Panc1 (cell line): ENCODE data around the gene SHKBP1. TPM values are rescaled to one million over a fixed set of nuclear protein-coding genes. Genes with fewer than 3 reads are reported as not detected.

Experiments used
- ATAC-seq: fragments of 200-7000 bp; cut with Tn5 transposase; 2 replicates; pipeline ENCODE4 v1.9.1; 2020; ENCODE audit warnings: mild to moderate bottlenecking, moderate library complexity
- BruUV-seq: library from RNA; stranded (reverse); fragments of 400-500 nt; replicated peaks from 2 replicates; lab custom pipeline; 2021; lab: Mats Ljungman, UMichigan
- CTCF ChIA-PET: fragments of 300-600 bp; sonication (Branson Sonifier 250); formaldehyde crosslinking; loops from one replicate; lab custom pipeline; 2022; ENCODE audit warnings: antibody characterized with exemption; lab: Charles Lee
- POLR2A ChIA-PET: fragments of 300-600 bp; sonication (Branson Sonifier 250); formaldehyde crosslinking; loops from one replicate; lab custom pipeline; 2022; ENCODE audit warnings: antibody characterized with exemption; lab: Charles Lee
- DNase-seq: peaks from one replicate; pipeline ENCODE4 v3.0.0-alpha.2; 2010; ENCODE audit warnings: low read depth, low spot score
- H3K27ac ChIP-seq: 2 replicates; pipeline ENCODE4 v1.5.1; 2011; ENCODE audit warnings: mild to moderate bottlenecking, low read length, inconsistent platforms
- H3K27me3 ChIP-seq: fragments of 200-500 bp; sonication (Bioruptor generic); 2 replicates; pipeline ENCODE4 v1.6.0; 2014; ENCODE audit warnings: low read length, inconsistent platforms; ENCODE audit not compliant: control insufficient read depth, insufficient read depth
- H3K36me3 ChIP-seq: fragments of 200-500 bp; sonication (Bioruptor generic); 2 replicates; pipeline ENCODE4 v1.5.1; 2014; ENCODE audit warnings: inconsistent platforms, mild to moderate bottlenecking, low read length, moderate library complexity; ENCODE audit not compliant: control insufficient read depth, insufficient read depth
- H3K4me1 ChIP-seq: 2 replicates; pipeline ENCODE4 v1.5.1; 2011; ENCODE audit warnings: inconsistent platforms, mild to moderate bottlenecking, low read length, moderate library complexity; ENCODE audit not compliant: control insufficient read depth, insufficient read depth
- H3K4me3 ChIP-seq, 2 experiments: 2 replicates each; pipeline ENCODE4 v1.5.1; 2011 to 2012; ENCODE audit warnings: low read depth in 2 of 2, low read length in 2 of 2, mild to moderate bottlenecking in 2 of 2, inconsistent platforms in 1 of 2, moderate library complexity in 1 of 2
- H3K9me3 ChIP-seq: fragments of 200-500 bp; sonication (Bioruptor generic); 2 replicates; pipeline ENCODE4 v1.5.1; 2014; ENCODE audit warnings: low read depth, mild to moderate bottlenecking, inconsistent platforms, low read length, moderate library complexity; ENCODE audit not compliant: control insufficient read depth, insufficient read depth
- CTCF ChIP-seq: fragments of 450-650 bp; IDR thresholded peaks from 2 replicates; pipeline ENCODE4 v1.5.1; 2017; ENCODE audit warnings: mild to moderate bottlenecking
- POLR2AphosphoS5 ChIP-seq: IDR thresholded peaks from 2 replicates; pipeline ENCODE4 v1.6.1; 2012; ENCODE audit warnings: mild to moderate bottlenecking, low read depth, low read length, moderate library complexity
- REST ChIP-seq, 2 experiments: IDR thresholded peaks; 2 replicates each; pipeline ENCODE4 v1.6.1; 2011 to 2012; ENCODE audit warnings: low read depth in 2 of 2, control low read depth in 1 of 2, low read length in 1 of 2, mild to moderate bottlenecking in 1 of 2, moderate library complexity in 1 of 2; ENCODE audit not compliant: insufficient read depth in 1 of 2
- SIN3A ChIP-seq: IDR thresholded peaks from 2 replicates; pipeline ENCODE4 v1.6.1; 2012; ENCODE audit warnings: low read depth, mild to moderate bottlenecking, low read length, moderate library complexity, borderline replicate concordance; ENCODE audit not compliant: insufficient read depth
- TCF7L2 ChIP-seq: IDR thresholded peaks from 2 replicates; pipeline ENCODE4 v1.6.1; 2011; ENCODE audit warnings: mild to moderate bottlenecking, low read depth, low read length, inconsistent platforms
- in situ Hi-C: cut with HindIII; loops from 2 replicates; pipeline ENCODE4 v1.10.0; 2016; ENCODE audit warnings: low sequenced_read_pairs, low pct_unique_long_range_greater_than_20kb
- intact Hi-C: fragments of 100-400 bp; cut with micrococcal nuclease; formaldehyde crosslinking; loops from one replicate; pipeline ENCODE4 v1.10.0; 2022; ENCODE audit not compliant: unreplicated experiment
- total RNA-seq: library from RNA; stranded (reverse); gene quantifications from one replicate; pipeline ENCODE4 v1.2.1, GENCODE V29; 2021; ENCODE audit not compliant: unreplicated experiment

The SHKBP1 gene
- total RNA-seq, 1 experiment from 2014 or later: 55.9 TPM

GRCh38 chr19:40630571-40631160 lies 54.0 kb downstream of the SHKBP1 start:
- BruUV-seq: no TSS peak
- ChIA-PET CTCF (interaction anchor here (0.7 kb wide), 1 partner anchor 212 kb away, joined by 3 read pairs; no protein-coding TSS in a partner anchor), POLR2A (interaction anchor here (0.6 kb wide), 1 partner anchor 748 kb away, joined by 5 read pairs; no protein-coding TSS in a partner anchor)
- H3K4me3 ChIP-seq: no peak overlapping the region
- H3K9me3 ChIP-seq: no peaks in the 10 kb centered on the region
- H3K36me3 ChIP-seq: no peaks in the 10 kb centered on the region
- no peaks in the 10 kb centered on the region for H3K4me1 ChIP-seq
- H3K27ac ChIP-seq: no peak overlapping the region
- in situ Hi-C loops (no loop called here), intact Hi-C loops (no loop called here)
- DNase-seq: no peak
- no peak for ATAC-seq
- no peaks in the 10 kb centered on the region for H3K27me3 ChIP-seq
- TF ChIP-seq CTCF (no peak), POLR2AphosphoS5 (no peak), TCF7L2 (no peak), REST (IDR thresholded peaks at IDR 0.05; ENCODE audit: insufficient read depth in 1 of 2, low read depth in 2 of 2, low read length in 1 of 2) (no peak), SIN3A (no peak)

GRCh38 chr19:40632311-40633036 lies 55.8 kb downstream of the SHKBP1 start:
- ChIA-PET CTCF (no interaction called here), POLR2A (no interaction called here)
- in situ Hi-C loops (no loop called here), intact Hi-C loops (no loop called here)
- Histone ChIP-seq H3K27ac (no peak overlapping the region), H3K27me3 (no peaks in the 10 kb centered on the region), H3K4me1 (no peaks in the 10 kb centered on the region), H3K4me3 (no peak overlapping the region), H3K9me3 (no peaks in the 10 kb centered on the region), H3K36me3 (no peaks in the 10 kb centered on the region)
- no peak for DNase-seq
- TF ChIP-seq REST (IDR thresholded peaks at IDR 0.05; ENCODE audit: insufficient read depth in 1 of 2, low read depth in 2 of 2, low read length in 1 of 2): no peak
- TF ChIP-seq CTCF: no peak
- TF ChIP-seq POLR2AphosphoS5: no peak
- TF ChIP-seq SIN3A: no peak
- TF ChIP-seq TCF7L2: no peak
- no peak for ATAC-seq
- no TSS peak for BruUV-seq
